ENCODE measurements around the gene DNPEP.

GRCh38 chr2:219327719-219328118, 60.0 kb downstream of the DNPEP start:
- TF ChIP-seq, protein P1, sequence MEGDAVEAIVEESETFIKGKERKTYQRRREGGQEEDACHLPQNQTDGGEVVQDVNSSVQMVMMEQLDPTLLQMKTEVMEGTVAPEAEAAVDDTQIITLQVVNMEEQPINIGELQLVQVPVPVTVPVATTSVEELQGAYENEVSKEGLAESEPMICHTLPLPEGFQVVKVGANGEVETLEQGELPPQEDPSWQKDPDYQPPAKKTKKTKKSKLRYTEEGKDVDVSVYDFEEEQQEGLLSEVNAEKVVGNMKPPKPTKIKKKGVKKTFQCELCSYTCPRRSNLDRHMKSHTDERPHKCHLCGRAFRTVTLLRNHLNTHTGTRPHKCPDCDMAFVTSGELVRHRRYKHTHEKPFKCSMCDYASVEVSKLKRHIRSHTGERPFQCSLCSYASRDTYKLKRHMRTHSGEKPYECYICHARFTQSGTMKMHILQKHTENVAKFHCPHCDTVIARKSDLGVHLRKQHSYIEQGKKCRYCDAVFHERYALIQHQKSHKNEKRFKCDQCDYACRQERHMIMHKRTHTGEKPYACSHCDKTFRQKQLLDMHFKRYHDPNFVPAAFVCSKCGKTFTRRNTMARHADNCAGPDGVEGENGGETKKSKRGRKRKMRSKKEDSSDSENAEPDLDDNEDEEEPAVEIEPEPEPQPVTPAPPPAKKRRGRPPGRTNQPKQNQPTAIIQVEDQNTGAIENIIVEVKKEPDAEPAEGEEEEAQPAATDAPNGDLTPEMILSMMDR (IDR thresholded peaks at IDR 0.05), result no peak
- TF ChIP-seq POLR2A (IDR thresholded peaks at IDR 0.05) (no peak), EP300 (IDR thresholded peaks at IDR 0.05) (no peak)
